ENCODE measurements around the gene EPS8.

DNA sequence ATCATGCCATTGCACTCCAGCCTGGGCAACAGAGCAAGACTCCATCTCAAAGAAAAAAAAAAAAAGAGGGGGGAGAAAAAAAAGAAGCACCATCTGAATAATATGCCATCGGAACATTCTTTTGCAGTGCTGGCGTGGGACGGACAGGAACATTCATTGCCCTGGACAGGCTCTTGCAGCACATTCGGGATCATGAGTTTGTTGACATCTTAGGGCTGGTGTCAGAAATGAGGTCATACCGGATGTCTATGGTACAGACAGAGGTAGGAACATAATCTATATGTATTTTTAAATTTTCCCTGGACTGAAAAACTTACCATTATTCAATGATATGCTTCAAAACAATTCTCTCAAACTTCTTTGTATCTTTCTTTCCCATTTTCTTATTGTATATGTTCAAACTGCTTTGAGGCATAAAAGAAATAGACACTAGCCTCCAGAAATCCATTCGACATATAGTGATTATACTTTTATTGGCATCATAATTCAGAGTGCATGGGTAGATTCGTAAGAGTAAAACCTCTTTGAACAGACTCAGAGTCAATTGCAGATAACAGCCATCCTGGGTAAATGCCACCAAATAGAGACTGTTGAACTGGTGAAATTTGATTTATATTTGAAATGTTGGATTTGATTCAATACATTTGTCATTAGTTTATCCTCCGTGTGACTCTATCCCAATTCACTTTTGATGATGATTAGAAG lies 199.7 kb downstream of the EPS8 start:
- TF ChIP-seq POLR2A (IDR thresholded peaks at IDR 0.05): no peak
- TF ChIP-seq, protein P1, sequence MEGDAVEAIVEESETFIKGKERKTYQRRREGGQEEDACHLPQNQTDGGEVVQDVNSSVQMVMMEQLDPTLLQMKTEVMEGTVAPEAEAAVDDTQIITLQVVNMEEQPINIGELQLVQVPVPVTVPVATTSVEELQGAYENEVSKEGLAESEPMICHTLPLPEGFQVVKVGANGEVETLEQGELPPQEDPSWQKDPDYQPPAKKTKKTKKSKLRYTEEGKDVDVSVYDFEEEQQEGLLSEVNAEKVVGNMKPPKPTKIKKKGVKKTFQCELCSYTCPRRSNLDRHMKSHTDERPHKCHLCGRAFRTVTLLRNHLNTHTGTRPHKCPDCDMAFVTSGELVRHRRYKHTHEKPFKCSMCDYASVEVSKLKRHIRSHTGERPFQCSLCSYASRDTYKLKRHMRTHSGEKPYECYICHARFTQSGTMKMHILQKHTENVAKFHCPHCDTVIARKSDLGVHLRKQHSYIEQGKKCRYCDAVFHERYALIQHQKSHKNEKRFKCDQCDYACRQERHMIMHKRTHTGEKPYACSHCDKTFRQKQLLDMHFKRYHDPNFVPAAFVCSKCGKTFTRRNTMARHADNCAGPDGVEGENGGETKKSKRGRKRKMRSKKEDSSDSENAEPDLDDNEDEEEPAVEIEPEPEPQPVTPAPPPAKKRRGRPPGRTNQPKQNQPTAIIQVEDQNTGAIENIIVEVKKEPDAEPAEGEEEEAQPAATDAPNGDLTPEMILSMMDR (IDR thresholded peaks at IDR 0.05): no peak
